Islet precursor cell (in vitro differentiated cells): Measurements from ENCODE around the gene TET3.
A peak's percentile ranks its signal among the peaks of the same experiment; 100 is the strongest.

Source experiments
- DNase-seq: peaks from one replicate; pipeline ENCODE4 v3.0.0-alpha.2; 2018

TET3 gene

DNA sequence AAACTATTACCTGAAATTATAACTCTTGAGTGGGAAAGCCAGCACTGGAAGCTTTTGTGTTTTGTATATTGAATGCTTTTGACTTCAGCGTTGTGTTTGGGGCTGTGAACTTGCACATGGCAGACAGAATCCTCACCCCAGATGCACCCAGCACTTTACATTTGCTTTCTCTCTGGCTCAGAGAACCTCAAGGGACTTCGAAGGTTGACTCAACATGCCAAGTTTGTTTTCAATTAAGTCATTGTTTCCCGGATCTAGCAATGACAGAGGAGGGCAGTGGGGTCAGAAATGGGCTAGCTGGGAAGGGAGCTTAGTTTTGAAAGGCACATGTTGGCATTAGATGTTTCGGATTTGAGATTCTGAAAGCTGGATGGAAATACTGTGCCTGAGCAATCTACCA, 22.4 kb downstream of the TET3 start:
- DNase-seq: peak; percentile 14

DNA sequence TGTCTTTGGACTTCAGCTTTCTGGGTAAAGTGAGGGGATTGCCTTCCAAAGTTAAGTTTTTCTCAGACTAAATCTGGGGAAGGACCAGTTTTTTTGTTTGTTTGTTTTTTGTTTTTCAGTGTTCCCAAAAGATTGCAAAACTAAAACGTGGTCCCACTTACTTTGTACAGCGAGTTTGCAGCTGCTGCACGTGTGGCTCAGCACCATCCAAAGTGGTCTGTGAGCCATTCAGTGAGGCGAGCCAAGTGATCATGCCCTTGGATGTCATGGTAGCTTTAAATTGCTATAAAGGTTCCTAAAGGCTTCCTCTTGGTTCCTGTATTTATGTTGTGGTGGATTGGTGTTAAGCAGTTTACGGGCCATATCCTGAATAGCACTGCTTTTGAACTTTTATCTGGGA, 23.0 kb downstream of the TET3 start:
- DNase-seq: peak; percentile 29

DNA sequence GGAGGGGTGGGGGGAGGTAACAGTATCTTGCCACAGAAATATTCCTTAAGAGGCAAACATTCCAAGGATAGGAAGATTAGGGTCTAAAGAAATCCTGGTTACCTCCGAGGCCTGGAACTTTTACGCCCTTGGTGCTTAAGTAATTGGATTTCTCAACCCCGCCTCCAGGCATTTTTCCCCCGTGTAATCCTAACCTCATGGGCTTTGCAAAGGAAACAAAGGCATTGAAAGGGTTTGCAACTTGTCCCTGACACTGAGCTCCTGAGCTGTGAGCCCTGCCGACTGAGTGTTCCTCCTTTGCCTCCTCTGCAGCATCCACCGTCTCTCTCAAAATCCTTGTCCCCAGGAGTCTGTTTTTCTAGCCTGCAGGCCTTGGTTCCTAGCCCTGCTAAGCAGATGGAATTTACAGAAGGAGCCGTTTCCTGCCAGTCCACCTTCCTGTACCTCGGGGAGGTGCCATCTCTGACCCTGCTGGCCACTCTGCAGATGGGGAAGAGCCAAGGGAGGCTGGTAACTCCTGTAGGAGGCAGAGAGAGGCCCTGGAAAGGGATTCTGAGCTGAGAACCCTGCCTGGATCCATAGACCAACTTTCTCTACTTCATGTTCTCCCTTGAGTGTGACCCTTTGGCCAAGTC, 24.2 kb downstream of the TET3 start:
- DNase-seq: peak; percentile 56

DNA sequence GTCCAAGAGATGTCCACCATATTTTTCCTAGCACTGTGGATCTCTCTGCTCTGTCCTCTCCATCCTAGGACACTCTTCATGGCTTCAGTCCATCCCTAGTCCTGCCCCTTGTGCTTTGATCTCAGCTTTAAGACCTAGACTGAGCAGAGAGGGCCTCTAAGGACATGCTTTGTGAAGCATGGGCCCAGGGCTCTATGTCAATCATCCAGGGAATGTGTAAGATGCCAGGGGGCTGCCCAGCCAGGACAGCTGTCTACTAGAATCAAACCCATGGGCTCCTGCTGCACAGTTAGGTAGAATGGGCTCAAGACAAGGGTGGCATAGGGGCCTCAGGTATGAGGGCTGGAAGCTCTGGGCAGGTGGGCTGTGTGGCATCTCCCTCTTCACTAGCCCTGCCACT, 24.9 kb downstream of the TET3 start:
- peak; percentile 41 for DNase-seq

DNA sequence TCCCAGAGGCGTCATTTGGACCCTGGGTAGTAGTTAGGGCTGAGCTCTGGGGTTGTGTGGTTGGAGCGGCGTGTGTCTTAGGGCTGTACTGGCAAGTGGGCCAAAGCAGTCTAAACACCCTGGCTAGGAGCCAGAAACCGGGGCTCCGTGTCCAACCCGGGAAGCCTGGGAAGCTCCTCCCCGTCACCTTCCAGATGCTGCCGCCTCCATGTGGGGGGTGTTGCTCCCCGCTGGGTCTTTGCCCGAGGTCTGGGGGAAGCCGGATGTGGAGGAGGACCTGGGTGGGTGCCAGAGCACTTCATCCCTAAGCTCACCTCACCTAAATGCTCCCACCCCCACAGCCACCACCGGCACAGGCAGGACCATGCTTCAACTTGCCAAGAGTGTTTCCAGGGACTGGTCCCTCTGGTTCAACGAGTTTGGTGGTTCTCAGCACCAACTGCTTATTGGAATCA, 25.4 kb downstream of the TET3 start:
- peak; percentile 70 for DNase-seq

DNA sequence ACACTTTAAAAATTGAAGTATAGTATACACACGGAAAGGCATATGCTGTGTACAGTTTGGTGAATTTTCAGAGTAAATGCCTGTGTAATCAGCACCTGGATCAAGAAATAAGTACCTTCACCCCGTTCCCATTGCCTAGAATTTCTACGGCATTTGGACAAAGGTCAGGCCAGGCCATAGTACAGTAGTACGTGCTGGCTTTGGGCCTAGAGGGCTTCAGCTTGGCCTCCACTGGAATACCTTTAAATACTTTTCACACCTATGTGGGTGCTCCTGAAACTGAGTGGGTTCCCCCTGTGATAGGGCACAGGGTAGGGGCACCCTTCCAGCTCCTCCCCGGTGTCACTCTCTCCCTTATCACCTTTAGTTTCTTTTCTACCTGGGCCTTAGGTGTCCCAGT, 26.5 kb downstream of the TET3 start:
- peak; percentile 7 for DNase-seq

DNA sequence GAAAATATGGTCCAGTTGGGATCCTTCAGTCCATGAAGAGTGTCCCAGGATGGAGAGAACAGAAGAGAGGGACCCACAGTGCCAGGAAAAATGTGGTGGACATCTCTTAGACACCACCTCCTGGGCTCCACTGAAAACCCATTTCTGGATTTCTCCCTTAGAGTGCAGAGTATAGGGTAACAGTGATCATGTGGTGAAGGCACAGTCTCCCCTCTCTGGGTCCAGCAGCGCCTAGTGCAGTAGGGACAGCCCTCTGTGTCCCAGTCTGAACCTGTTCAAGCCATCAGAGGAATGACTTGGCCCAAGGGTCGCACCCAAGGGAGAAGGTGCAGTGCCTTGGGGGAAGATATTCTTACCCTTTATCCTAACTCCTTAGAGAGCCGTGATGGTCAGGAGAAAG, 30.1 kb downstream of the TET3 start:
- peak; percentile 18 for DNase-seq

DNA sequence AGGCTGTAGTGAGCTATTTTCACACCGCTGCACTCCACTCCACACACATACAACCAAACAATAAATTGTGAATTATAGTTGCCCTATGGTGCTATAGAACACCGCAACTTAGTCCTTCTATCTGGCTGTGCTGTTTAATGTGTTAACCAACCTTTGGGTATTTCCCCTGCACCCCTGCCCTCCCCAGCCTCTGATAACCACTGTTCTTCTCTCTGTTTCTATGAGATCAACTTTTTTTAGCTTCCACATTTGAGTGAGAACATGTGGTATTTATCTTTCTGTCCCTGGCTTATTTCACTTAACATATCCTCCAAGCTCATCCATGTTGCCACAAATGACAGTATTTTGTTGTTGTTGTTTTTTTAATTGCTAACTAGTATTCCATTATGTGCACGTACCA, 32.5 kb downstream of the TET3 start:
- no peak for DNase-seq

DNA sequence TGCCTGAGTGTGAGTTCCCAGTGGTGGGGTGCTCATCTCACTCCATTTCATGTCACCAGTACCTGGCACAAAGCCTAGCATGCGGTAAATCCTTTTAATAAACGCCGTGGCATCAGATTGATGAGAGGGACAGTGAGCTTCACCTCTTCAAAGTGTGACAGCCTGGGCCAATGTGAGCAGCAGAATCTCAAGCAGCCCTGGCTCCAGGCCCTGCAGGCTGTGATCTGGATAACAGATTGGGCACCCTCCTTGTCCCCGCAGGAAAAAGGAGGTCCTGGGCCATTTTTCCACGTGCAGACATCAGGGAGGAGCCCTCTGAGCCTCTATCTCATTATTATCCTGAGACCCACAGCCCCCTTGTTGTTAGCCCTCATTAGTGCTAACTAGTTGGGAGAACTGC, 34.8 kb downstream of the TET3 start:
- DNase-seq: peak; percentile 38

DNA sequence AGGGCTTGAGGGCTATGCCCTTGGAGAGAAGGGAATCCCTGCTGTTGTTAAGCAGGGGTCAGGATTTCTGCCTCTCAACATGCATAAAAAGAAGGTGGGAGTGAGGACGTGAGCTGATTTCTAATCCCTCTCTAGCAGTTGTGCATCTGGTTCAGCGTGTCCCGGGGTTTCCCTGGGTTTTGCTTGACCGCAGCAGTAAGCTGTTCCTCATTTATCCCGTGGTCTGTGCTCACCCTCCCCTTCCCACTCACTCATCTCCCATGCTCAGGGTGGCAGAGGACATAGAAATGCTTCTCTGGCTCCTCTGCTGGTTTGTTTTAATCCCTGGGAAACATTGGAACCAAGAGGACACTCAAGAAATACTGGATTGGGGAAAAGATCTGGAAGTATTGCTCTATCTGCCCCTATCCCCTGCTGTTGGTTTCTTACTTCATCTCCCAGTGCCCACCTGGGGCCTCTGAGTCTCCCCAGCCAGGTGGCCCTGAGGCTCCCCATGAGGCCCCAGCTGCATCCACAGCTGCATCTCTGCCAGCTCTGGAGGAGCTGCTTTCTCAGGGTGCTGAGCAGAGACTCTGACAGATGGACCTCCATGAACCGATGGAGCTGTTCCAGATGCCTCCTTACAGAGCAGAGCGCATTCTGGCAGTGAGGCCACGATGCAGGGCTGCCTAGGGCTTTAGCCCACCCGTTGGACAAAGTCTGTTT, 36.1 kb downstream of the TET3 start:
- peak; percentile 32 for DNase-seq

DNA sequence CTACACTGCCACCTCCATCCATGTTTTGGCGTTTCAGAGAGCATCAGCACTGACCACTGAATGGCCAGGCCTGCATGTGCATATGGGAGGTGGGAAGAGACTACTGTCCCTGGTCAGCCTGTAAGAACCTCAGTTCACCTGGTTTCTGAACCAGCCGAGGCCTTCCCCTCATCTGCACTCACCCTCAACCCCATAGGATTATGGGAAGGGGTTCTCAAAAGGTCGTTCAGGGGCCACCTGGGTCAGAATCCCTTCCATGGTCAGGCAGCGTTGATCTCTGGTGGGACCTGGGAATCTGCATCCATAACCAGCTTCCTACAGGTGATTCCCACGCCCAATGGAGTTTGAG, 36.7 kb downstream of the TET3 start:
- peak; percentile 37 for DNase-seq

DNA sequence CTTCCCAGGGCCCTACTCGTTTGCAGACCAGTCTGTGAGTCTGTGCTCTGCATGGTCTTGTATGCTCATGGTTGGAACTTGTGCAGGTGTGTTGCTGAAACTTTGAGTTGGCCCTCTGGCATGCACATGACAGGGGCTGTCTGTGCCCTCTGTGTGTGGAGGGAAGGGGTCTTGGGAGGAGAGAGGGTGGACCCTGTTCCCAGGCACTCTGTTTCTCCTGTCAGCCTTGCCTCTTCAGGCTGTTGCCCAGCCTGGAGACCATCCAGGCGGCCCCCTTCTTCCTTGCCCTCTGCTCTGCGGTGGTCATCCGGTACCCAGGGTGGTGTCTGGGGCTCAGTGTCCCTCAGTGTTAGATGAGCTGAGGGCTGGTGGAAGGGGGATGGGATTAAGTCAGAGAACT, 39.5 kb downstream of the TET3 start:
- peak; percentile 40 for DNase-seq

DNA sequence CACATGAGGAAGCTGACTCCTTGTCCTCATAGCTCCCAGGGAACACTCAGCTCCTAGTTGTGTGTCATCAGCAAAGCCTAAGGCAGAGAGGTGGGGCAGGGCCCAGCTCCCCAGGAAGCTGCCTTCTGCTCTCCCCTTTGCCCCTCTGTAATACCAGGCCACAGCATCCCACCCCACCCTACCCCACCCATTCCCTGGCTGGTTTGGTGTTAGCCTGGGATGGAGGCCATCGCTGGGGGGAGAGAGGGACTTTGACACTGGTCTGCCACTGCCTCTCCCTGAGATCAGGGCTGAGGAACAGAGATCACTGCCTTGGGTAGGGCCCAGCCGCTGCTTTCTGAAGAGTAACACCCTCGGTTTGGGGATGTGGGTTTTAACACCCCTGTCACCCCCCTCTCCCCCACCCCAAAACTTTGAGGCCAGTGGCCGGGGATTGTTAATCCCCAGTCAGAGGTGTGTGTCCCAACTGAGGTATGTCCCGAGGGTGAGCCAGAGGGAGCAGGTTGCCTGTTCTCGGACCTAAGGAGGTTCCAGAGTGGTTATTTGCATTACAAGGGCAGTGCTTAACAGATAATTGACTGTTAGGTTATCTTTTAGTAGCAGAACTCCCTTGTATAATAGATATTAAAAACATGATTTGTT, 41.4 kb downstream of the TET3 start:
- DNase-seq: peak; percentile 60

DNA sequence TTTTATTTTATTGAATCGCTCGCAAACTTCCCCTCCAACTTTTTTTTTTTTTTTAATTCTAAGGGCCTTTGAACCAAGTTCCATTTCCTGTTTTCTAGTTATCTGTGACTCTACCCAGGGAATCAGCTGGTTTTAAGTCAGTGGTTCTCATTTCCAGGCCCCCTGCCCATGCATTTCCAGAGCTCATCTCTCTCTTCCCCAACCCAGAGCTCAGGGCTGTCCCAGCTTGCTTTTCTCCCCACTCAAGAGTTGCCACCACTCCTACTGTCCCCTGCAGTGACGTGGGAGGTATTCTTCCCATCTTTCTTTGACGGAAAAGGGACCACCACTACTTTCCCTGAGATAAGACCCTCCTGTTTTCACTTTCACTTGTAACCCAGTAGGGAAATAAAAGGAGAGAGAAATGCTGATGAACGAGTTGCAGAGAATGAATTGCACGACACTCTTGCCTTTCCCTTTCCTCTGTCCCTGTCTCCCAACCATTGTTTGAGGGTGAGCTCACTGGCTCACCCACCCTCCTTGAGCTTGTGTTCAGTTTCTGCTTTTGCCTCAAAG, 42.1 kb downstream of the TET3 start:
- peak; percentile 28 for DNase-seq

DNA sequence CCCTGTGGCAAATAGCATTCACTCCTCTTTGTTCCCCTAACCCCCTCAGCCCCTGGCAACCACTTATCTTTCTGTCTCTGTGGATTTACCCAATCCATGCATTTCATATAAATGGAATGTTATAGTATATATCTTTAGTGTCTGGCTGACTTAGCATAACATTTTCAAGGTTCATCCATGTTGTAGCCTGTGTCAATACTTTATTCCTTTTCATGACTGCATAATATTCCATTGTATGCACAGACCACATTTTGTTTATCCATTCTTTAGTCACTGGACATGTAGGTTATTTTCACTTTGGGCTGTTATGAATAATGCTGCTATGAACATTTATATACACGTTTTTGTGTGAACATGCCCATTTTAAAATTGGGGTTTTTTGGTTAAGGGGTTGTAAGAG, 42.8 kb downstream of the TET3 start:
- DNase-seq: no peak

DNA sequence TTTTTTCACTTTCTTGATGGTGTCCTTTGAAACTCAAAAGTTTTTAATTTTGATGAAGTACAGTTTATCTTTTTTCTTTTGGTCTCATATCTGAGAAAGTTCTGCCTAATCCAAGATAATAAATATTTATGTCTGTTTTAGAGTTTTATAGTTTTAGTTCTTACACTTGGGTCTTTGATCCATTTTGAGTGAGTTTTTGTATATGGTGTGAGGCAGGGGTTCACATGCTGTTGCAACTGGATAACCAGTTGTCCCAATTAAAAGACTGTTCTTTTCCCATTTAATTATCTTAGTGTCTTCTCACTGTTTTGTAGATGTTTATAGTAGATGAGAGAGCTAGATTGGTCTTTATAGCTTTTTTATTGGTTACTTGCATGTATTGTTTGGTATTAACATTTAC, 43.6 kb downstream of the TET3 start:
- DNase-seq: no peak

DNA sequence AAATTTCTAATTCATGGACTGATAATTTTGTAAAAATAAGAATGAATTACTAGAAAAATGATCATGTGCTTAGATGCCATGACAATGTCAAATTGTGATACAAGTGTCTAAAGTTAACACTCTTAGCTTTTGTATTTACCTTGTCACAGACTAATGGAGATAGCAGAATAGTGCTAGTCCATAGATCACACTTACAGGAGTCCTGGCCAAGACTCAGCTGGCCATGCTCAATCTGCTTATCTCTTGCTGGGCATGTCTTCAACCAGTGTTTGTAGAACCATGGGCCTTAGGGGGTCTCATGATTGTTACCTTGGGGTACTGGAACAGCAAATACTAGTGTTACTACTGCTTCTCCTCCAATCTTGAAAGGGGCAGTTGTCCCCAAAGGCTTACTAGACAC, 44.0 kb downstream of the TET3 start:
- DNase-seq: no peak

DNA sequence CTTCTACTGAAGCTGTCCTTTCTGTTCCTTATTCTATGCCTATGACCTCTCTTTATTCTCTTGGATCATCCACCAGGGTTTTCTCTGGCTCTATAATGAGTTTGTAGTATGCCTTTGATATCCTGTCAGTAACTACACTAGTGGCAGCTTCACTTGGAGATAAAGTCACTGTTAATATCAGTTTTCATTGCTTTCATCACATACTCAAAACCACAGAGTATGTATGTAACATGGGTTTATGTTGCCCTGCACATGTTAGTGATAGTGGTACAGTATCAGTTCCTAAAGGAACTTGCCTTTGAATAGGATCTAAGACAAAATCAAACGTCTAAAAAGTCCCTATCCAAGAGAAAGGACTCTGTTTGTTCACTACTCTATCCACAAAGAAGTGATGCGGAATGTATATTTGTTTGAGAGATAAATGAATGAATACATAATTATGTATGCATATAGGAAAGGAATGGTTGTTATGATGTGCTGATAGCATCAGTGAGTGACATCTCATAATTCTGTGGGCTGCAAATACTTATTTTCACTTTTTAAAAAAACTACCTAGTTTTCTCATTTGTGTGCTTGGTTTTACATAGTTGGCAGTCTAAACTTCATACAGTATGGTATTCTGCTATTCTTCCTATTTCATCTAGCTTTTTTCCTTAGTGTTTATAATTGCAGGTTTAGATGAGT, 45.1 kb downstream of the TET3 start:
- DNase-seq: no peak

DNA sequence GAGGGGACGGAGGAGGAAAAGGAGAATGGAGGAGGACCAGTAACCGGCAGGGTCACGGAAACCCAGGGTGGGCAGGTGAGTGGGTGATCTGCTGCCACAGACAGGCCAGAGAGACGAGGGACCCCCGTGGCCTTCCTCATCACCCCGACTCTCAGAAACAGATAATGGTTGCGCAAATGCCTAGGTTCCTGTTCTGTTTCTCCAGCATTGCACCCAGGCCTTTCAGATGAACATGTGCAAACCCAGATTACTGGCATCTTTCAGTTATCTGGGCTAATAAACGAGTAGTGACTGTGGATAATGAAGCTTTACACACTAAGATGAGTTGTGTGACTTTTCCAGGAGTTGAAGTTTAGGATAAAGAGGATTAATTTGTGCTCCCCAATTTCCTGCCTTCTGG, 46.5 kb downstream of the TET3 start:
- DNase-seq: no peak

DNA sequence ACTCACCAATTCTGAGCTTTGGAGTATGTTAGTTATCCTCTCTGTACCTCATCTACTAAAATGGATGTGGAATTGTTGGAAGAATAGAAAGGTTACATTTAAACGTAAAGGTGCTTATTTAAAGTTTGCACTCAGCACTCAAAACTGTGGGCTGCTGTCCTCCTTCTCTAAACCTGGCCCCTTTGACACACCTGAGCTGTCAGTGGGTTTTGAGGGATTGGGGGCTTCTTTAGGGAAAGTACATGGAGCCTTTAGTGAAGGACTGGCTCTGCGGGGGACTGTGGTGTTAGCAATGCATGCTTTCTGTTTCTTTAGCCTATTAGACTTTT, 47.2 kb downstream of the TET3 start:
- DNase-seq: no peak

DNA sequence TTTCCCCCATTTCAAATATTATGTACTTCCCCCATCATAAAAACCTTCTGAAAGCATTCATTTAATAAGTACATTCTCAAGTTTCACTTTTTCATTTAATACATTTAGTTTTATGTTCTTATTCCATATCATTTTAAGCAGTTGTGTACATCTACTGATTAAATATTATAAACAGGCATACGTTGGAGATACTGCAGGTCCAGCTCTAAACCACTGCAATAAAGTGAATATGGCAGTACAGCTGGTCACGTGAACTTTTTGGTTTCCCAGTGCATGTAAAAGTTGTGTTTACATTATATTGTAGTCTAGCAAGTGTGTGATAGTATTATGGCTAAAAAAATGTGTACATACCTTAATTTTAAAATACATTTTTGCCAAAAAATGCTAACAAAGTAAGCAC, 48.7 kb downstream of the TET3 start:
- DNase-seq: peak; percentile 2
